ENCODE data around the gene GRID2IP. TPM values are rescaled to one million over a fixed set of nuclear protein-coding genes. Genes with fewer than 3 reads are reported as not detected.

GRID2IP gene
- total and polyA plus RNA-seq, 3 donors from 2014 or later, result 0.34 to 1.9 (median 1.1) TPM

DNA sequence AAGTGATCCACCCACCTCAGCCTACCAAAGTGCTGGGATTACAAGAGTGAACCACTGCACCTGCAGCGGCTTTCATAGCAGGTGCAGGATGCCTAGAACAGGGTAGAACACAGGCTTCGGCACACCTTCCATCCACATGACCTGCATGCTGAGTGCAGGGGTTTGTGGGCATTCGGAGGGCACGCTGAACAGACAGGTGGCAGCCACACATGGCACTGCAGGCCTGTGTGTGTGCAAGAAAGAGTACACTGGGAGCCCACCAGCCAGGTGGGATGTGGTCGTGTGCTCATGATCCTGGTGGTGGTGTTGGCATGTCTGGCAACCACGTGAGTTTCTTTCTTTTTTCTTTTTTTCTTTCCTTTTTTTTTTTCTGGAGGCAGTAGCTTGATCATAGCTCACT, 38.4 kb downstream of the GRID2IP start:
- intact Hi-C loops (cut with DNase I; ENCODE audit: low total_unique reads), result no loop called here
- Histone ChIP-seq H3K27ac (no peak overlapping the region), H3K27me3 (no peaks in the 10 kb centered on the region), H3K4me3 (no peak overlapping the region), H3K4me1 (no peaks in the 10 kb centered on the region), H3K36me3 (ENCODE audit: low read depth, missing control alignments) (no peaks in the 10 kb centered on the region), H3K9me3 (no peaks in the 10 kb centered on the region)
- no peak for DNase-seq
- TF ChIP-seq, protein P1, sequence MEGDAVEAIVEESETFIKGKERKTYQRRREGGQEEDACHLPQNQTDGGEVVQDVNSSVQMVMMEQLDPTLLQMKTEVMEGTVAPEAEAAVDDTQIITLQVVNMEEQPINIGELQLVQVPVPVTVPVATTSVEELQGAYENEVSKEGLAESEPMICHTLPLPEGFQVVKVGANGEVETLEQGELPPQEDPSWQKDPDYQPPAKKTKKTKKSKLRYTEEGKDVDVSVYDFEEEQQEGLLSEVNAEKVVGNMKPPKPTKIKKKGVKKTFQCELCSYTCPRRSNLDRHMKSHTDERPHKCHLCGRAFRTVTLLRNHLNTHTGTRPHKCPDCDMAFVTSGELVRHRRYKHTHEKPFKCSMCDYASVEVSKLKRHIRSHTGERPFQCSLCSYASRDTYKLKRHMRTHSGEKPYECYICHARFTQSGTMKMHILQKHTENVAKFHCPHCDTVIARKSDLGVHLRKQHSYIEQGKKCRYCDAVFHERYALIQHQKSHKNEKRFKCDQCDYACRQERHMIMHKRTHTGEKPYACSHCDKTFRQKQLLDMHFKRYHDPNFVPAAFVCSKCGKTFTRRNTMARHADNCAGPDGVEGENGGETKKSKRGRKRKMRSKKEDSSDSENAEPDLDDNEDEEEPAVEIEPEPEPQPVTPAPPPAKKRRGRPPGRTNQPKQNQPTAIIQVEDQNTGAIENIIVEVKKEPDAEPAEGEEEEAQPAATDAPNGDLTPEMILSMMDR (IDR thresholded peaks at IDR 0.05), result no peak
- no peak for TF ChIP-seq POLR2A (IDR thresholded peaks at IDR 0.05)
- WGBS, 2 donors, result 87 to 88% methylated on average over 6 of the region's 6 CpGs

GRCh38 chr7:6510476-6511133, 40.7 kb downstream of the GRID2IP start:
- no peak overlapping the region for H3K4me3 ChIP-seq
- H3K9me3 ChIP-seq, result no peaks in the 10 kb centered on the region
- intact Hi-C loops (cut with DNase I; ENCODE audit: low total_unique reads), result no loop called here
- WGBS, 2 donors, result 93 to 96% methylated on average over 11 to 26 of the region's 26 CpGs
- no peak for TF ChIP-seq POLR2A (IDR thresholded peaks at IDR 0.05)
- TF ChIP-seq, protein P1 (IDR thresholded peaks at IDR 0.05), result no peak
- H3K4me1 ChIP-seq, result no peaks in the 10 kb centered on the region
- no peak overlapping the region for H3K27ac ChIP-seq
- H3K27me3 ChIP-seq, result no peaks in the 10 kb centered on the region
- no peak for DNase-seq
- no peaks in the 10 kb centered on the region for H3K36me3 ChIP-seq (ENCODE audit: low read depth, missing control alignments)

GRCh38 chr7:6508950-6509349, 42.3 kb downstream of the GRID2IP start:
- no peaks in the 10 kb centered on the region for H3K9me3 ChIP-seq
- H3K27ac ChIP-seq, result no peak overlapping the region
- intact Hi-C loops (cut with DNase I; ENCODE audit: low total_unique reads), result no loop called here
- H3K27me3 ChIP-seq, result no peaks in the 10 kb centered on the region
- H3K4me3 ChIP-seq, result no peak overlapping the region
- no peak for TF ChIP-seq POLR2A (IDR thresholded peaks at IDR 0.05)
- TF ChIP-seq, protein P1 (IDR thresholded peaks at IDR 0.05), result no peak
- no peaks in the 10 kb centered on the region for H3K36me3 ChIP-seq (ENCODE audit: low read depth, missing control alignments)
- DNase-seq, result no peak
- WGBS, 2 donors, result 91 to 93% methylated on average over 21 to 24 of the region's 24 CpGs
- no peaks in the 10 kb centered on the region for H3K4me1 ChIP-seq

GRCh38 chr7:6508539-6508938, 42.7 kb downstream of the GRID2IP start:
- WGBS, 2 donors, result 92 to 93% methylated on average over 6 of the region's 6 CpGs
- H3K27me3 ChIP-seq, result no peaks in the 10 kb centered on the region
- intact Hi-C loops (cut with DNase I; ENCODE audit: low total_unique reads), result no loop called here

More at GRCh38 chr7:6508539-6508938, 42.7 kb downstream of the GRID2IP start:
- DNase-seq, result no peak
- Histone ChIP-seq H3K9me3 (no peaks in the 10 kb centered on the region), H3K27ac (no peak overlapping the region), H3K36me3 (ENCODE audit: low read depth, missing control alignments) (no peaks in the 10 kb centered on the region), H3K4me3 (no peak overlapping the region), H3K4me1 (no peaks in the 10 kb centered on the region)
- TF ChIP-seq POLR2A (IDR thresholded peaks at IDR 0.05), result no peak
- TF ChIP-seq, protein P1 (IDR thresholded peaks at IDR 0.05), result no peak

Measured in testis (tissue), 3 donors.